Measurements from ENCODE around the gene FAM174B. TPM values are rescaled to one million over a fixed set of nuclear protein-coding genes. Genes with fewer than 3 reads are reported as not detected.

FAM174B gene
- total RNA-seq, 1 donor: 5.1 TPM

- no peak overlapping the region for H3K4me3 ChIP-seq (ENCODE audit: insufficient read depth, low read length)
- no peak overlapping the region for H3K27ac ChIP-seq (ENCODE audit: low read depth, low read length)
- no peak overlapping the region for H2AFZ ChIP-seq (ENCODE audit: low read length)
- H3K79me2 ChIP-seq (ENCODE audit: insufficient read depth, low read length): no peaks in the 10 kb centered on the region
- H3K27me3 ChIP-seq (ENCODE audit: insufficient read depth, low read length): no peaks in the 10 kb centered on the region
- no peak for DNase-seq (ENCODE audit: insufficient read length, low spot score, missing footprints)
- TF ChIP-seq, protein P1, sequence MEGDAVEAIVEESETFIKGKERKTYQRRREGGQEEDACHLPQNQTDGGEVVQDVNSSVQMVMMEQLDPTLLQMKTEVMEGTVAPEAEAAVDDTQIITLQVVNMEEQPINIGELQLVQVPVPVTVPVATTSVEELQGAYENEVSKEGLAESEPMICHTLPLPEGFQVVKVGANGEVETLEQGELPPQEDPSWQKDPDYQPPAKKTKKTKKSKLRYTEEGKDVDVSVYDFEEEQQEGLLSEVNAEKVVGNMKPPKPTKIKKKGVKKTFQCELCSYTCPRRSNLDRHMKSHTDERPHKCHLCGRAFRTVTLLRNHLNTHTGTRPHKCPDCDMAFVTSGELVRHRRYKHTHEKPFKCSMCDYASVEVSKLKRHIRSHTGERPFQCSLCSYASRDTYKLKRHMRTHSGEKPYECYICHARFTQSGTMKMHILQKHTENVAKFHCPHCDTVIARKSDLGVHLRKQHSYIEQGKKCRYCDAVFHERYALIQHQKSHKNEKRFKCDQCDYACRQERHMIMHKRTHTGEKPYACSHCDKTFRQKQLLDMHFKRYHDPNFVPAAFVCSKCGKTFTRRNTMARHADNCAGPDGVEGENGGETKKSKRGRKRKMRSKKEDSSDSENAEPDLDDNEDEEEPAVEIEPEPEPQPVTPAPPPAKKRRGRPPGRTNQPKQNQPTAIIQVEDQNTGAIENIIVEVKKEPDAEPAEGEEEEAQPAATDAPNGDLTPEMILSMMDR (IDR thresholded peaks at IDR 0.05; ENCODE audit: extremely low read depth, low read depth, low read length): no peak
- H3K9me3 ChIP-seq (ENCODE audit: low read depth, low read length): no peaks in the 10 kb centered on the region
- no peaks in the 10 kb centered on the region for H4K20me1 ChIP-seq (ENCODE audit: insufficient read depth, low read length)
- H3K4me2 ChIP-seq (ENCODE audit: insufficient read depth, low read length): no peak overlapping the region
- H3K4me1 ChIP-seq (ENCODE audit: insufficient read depth, low read length): peaks cover 3% of the 10 kb centered on the region
- no peaks in the 10 kb centered on the region for H3K36me3 ChIP-seq (ENCODE audit: insufficient read depth, low read length)
Measured at GRCh38 chr15:92620991-92621390, 34.6 kb downstream of the FAM174B start.

- Histone ChIP-seq H3K9me3 (ENCODE audit: low read depth, low read length) (no peaks in the 10 kb centered on the region), H3K4me3 (ENCODE audit: insufficient read depth, low read length) (no peak overlapping the region), H3K79me2 (ENCODE audit: insufficient read depth, low read length) (no peaks in the 10 kb centered on the region), H3K36me3 (ENCODE audit: insufficient read depth, low read length) (no peaks in the 10 kb centered on the region), H3K4me1 (ENCODE audit: insufficient read depth, low read length) (no peaks in the 10 kb centered on the region), H3K4me2 (ENCODE audit: insufficient read depth, low read length) (no peak overlapping the region), H3K27me3 (ENCODE audit: insufficient read depth, low read length) (no peaks in the 10 kb centered on the region), H4K20me1 (ENCODE audit: insufficient read depth, low read length) (no peaks in the 10 kb centered on the region), H3K27ac (ENCODE audit: low read depth, low read length) (no peak overlapping the region), H2AFZ (ENCODE audit: low read length) (no peak overlapping the region)
- TF ChIP-seq, protein P1 (IDR thresholded peaks at IDR 0.05; ENCODE audit: extremely low read depth, low read depth, low read length): no peak
- no peak for DNase-seq (ENCODE audit: insufficient read length, low spot score, missing footprints)
Measured at GRCh38 chr15:92619145-92620101, 36.2 kb downstream of the FAM174B start.

- Histone ChIP-seq H3K79me2 (ENCODE audit: insufficient read depth, low read length) (no peaks in the 10 kb centered on the region), H2AFZ (ENCODE audit: low read length) (no peak overlapping the region), H3K9me3 (ENCODE audit: low read depth, low read length) (no peaks in the 10 kb centered on the region), H3K4me2 (ENCODE audit: insufficient read depth, low read length) (no peak overlapping the region), H4K20me1 (ENCODE audit: insufficient read depth, low read length) (no peaks in the 10 kb centered on the region), H3K36me3 (ENCODE audit: insufficient read depth, low read length) (no peaks in the 10 kb centered on the region), H3K27ac (ENCODE audit: low read depth, low read length) (no peak overlapping the region), H3K4me1 (ENCODE audit: insufficient read depth, low read length) (no peaks in the 10 kb centered on the region), H3K4me3 (ENCODE audit: insufficient read depth, low read length) (no peak overlapping the region), H3K27me3 (ENCODE audit: insufficient read depth, low read length) (no peaks in the 10 kb centered on the region)
- DNase-seq (ENCODE audit: insufficient read length, low spot score, missing footprints): peak; percentile 85
- TF ChIP-seq, protein P1 (IDR thresholded peaks at IDR 0.05; ENCODE audit: extremely low read depth, low read depth, low read length): no peak
Measured at GRCh38 chr15:92617549-92618520, 37.7 kb downstream of the FAM174B start.

All from osteoblast (primary cell).